ENCODE data around the gene ACACB. TPM values are rescaled to one million over a fixed set of nuclear protein-coding genes. Genes with fewer than 3 reads are reported as not detected.

Gene ACACB
- total RNA-seq, result 10 to 100 TPM in 1 of 3 donors, 1 to 10 TPM in 2; 4.1 to 14.3 (median 8.4) TPM
- total RNA-seq (2013), result 11.4 TPM

DNA sequence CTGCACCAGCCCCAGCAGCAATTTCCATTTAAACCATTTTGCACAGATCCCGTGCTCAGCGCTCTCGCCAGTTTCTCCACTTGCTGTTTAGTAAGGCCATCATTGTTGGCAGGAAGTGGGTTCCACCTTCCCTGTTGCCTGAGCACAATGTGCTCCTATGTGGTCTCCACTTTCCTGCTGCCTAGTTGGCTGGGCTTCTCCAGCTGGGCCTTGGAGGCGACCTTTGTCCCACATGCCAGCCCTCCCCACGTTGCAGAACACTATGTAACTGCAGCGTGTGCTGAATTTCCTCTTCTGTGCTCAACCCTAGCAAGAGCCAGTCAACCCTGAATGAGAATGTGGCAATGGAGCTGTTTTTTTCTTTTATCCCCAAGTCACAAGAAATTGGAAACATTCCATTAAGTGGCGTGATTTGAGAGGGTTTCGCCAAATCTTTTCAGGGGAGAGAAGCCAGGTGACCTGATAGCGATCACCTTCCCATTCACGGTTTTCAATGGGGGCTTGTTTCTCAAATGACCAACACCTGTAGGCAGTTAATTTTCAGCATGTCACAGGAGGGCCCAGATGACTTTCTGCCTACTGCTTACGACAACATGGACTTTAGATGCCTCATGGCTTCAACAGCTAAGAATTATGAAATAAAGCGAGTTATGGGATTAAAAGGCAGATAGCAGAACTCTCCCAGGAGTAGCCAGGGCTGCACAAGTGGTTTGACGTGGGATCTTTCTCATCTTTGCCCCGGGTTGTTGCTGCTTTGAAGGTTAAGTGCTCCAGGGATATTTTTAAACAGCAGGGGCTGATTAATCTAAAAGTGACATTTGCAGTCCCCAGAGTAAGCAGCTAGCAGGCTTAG lies at the start of gene ACACB:
TSS of gene ACACB (plus strand) at position 830 of the 853 bp plus-strand sequence. CDS start 22,819 bp downstream, outside the sequence.
- TF ChIP-seq, protein P1, sequence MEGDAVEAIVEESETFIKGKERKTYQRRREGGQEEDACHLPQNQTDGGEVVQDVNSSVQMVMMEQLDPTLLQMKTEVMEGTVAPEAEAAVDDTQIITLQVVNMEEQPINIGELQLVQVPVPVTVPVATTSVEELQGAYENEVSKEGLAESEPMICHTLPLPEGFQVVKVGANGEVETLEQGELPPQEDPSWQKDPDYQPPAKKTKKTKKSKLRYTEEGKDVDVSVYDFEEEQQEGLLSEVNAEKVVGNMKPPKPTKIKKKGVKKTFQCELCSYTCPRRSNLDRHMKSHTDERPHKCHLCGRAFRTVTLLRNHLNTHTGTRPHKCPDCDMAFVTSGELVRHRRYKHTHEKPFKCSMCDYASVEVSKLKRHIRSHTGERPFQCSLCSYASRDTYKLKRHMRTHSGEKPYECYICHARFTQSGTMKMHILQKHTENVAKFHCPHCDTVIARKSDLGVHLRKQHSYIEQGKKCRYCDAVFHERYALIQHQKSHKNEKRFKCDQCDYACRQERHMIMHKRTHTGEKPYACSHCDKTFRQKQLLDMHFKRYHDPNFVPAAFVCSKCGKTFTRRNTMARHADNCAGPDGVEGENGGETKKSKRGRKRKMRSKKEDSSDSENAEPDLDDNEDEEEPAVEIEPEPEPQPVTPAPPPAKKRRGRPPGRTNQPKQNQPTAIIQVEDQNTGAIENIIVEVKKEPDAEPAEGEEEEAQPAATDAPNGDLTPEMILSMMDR (IDR thresholded peaks at IDR 0.05), result no peak
- H3K36me3 ChIP-seq (ENCODE audit: control insufficient read depth, insufficient read depth, low read length), result no peaks in the 10 kb centered on the region
- ATAC-seq (no peak), DNase-seq (no peak)
- Mint-ChIP-seq H3K9me3 (no peaks in the 10 kb centered on the region), H3K27me3 (ENCODE audit: low read depth in 2 of 2) (no peaks in the 10 kb centered on the region), H3K4me3 (no peak within 1 kb of the TSS), H3K27ac (no peak within 1 kb of the TSS), H3K4me1 (peaks cover 0 to 9% of the 10 kb centered on the region in 2 donors), H3K36me3 (no peaks in the 10 kb centered on the region)
- no peak within 1 kb of the TSS for H3K27ac ChIP-seq (ENCODE audit: low read length)
- no peaks in the 10 kb centered on the region for H3K27me3 ChIP-seq (ENCODE audit: control insufficient read depth, insufficient read depth, low read length)
- H3K4me1 ChIP-seq (ENCODE audit: control insufficient read depth, insufficient read depth, low read length), result no peaks in the 10 kb centered on the region
- intact Hi-C loops (cut with micrococcal nuclease), result no loop called here
- no peaks in the 10 kb centered on the region for H3K9me3 ChIP-seq (ENCODE audit: control insufficient read depth, insufficient read depth, low read length)
- 55% methylated on average over 14 of the region's 14 CpGs for WGBS (ENCODE audit: insufficient coverage)
- H3K4me3 ChIP-seq (ENCODE audit: low read length), result no peak within 1 kb of the TSS

- no peak overlapping the region for H3K4me3 Mint-ChIP-seq
- H3K27me3 ChIP-seq (ENCODE audit: control insufficient read depth, insufficient read depth, low read length), result no peaks in the 10 kb centered on the region
- intact Hi-C loops (cut with micrococcal nuclease), result no loop called here
- no peaks in the 10 kb centered on the region for H3K9me3 ChIP-seq (ENCODE audit: control insufficient read depth, insufficient read depth, low read length)
- H3K36me3 Mint-ChIP-seq, result peaks cover 16% of the 10 kb centered on the region
- TF ChIP-seq, protein P1 (IDR thresholded peaks at IDR 0.05), result no peak
- 96% methylated on average over 17 of the region's 17 CpGs for WGBS (ENCODE audit: insufficient coverage)
- peaks cover 31% of the 10 kb centered on the region for H3K36me3 ChIP-seq (ENCODE audit: control insufficient read depth, insufficient read depth, low read length)
- no peak overlapping the region for H3K4me3 ChIP-seq (ENCODE audit: low read length)
- no peaks in the 10 kb centered on the region for H3K9me3 Mint-ChIP-seq
- DNase-seq (no peak), ATAC-seq (no peak)
- peaks cover 0 to 5% of the 10 kb centered on the region in 2 donors for H3K4me1 Mint-ChIP-seq
- H3K27ac ChIP-seq (ENCODE audit: low read length), result no peak overlapping the region
- no peaks in the 10 kb centered on the region for H3K4me1 ChIP-seq (ENCODE audit: control insufficient read depth, insufficient read depth, low read length)
- H3K27ac Mint-ChIP-seq, result no peak overlapping the region
- H3K27me3 Mint-ChIP-seq (ENCODE audit: low read depth in 2 of 2), result no peaks in the 10 kb centered on the region
Measured at GRCh38 chr12:109069307-109070271, 46.8 kb upstream of the ACACB start.

GRCh38 chr12:109074866-109075265 lies 41.5 kb upstream of the ACACB start:
- Mint-ChIP-seq H3K27me3 (ENCODE audit: low read depth in 2 of 2) (no peaks in the 10 kb centered on the region), H3K36me3 (peaks cover 35% of the 10 kb centered on the region), H3K4me1 (peaks cover 0 to 5% of the 10 kb centered on the region in 2 donors), H3K4me3 (no peak overlapping the region), H3K9me3 (peaks cover 2 to 5% of the 10 kb centered on the region in 2 donors), H3K27ac (no peak overlapping the region)
- Histone ChIP-seq H3K4me3 (ENCODE audit: low read length) (no peak overlapping the region), H3K4me1 (ENCODE audit: control insufficient read depth, insufficient read depth, low read length) (no peaks in the 10 kb centered on the region), H3K27me3 (ENCODE audit: control insufficient read depth, insufficient read depth, low read length) (no peaks in the 10 kb centered on the region), H3K36me3 (ENCODE audit: control insufficient read depth, insufficient read depth, low read length) (peaks cover 23% of the 10 kb centered on the region), H3K9me3 (ENCODE audit: control insufficient read depth, insufficient read depth, low read length) (no peaks in the 10 kb centered on the region), H3K27ac (ENCODE audit: low read length) (no peak overlapping the region)
- ATAC-seq (no peak), DNase-seq (no peak)
- intact Hi-C loops (cut with micrococcal nuclease), result no loop called here
- TF ChIP-seq, protein P1 (IDR thresholded peaks at IDR 0.05), result no peak

Measured in natural killer cell (primary cell).